ENCODE results near the gene DPYD.

GRCh38 chr1:97837161-97837560 is 83.7 kb downstream of the DPYD start:
- no peak for TF ChIP-seq SUZ12 (IDR thresholded peaks at IDR 0.05)
- TF ChIP-seq ARNT (IDR thresholded peaks at IDR 0.05), result no peak
- TF ChIP-seq HDGF (IDR thresholded peaks at IDR 0.05; ENCODE audit: borderline replicate concordance), result no peak

All from HEK293T (cell line).